GM10266 (cell line): Measurements from ENCODE around the gene HOXA4.

Source experiments
- DNase-seq: peaks from one replicate; pipeline ENCODE4 v3.0.0; 2012; ENCODE audit errors: extremely low spot score
- CTCF ChIP-seq: IDR thresholded peaks from 2 replicates; pipeline ENCODE4 v1.5.1; 2012; ENCODE audit warnings: mild to moderate bottlenecking, low read depth; ENCODE audit not compliant: control insufficient read depth, insufficient read depth; ENCODE audit errors: missing control alignments

Gene HOXA4

GRCh38 chr7:27134392-27134791 lies 3.8 kb upstream of the HOXA4 start:
- no peak for TF ChIP-seq CTCF
- no peak for DNase-seq

- no peak for TF ChIP-seq CTCF
- DNase-seq, result no peak
Observed at GRCh38 chr7:27133409-27134231, 3.1 kb upstream of the HOXA4 start.

- no peak for DNase-seq
- no peak for TF ChIP-seq CTCF
Observed at GRCh38 chr7:27132978-27133377, 2.4 kb upstream of the HOXA4 start.

- TF ChIP-seq CTCF, result no peak
- no peak for DNase-seq
Observed at GRCh38 chr7:27132214-27132613, 1.7 kb upstream of the HOXA4 start.

- no peak for DNase-seq
- no peak for TF ChIP-seq CTCF
Observed at GRCh38 chr7:27131390-27131819, 848 bp upstream of the HOXA4 start.

- DNase-seq, result no peak
Observed at GRCh38 chr7:27129729-27130539, 623 bp downstream of the HOXA4 start.

More at GRCh38 chr7:27129729-27130539, 623 bp downstream of the HOXA4 start:
- no peak for TF ChIP-seq CTCF
